HCT116 (cell line): ENCODE measurements around the gene CAPZB.

Experiments
- CBX3 ChIP-seq: IDR thresholded peaks from 2 replicates; pipeline ENCODE4 v1.6.1; 2012; ENCODE audit warnings: low read depth
- ELF1 ChIP-seq: IDR thresholded peaks from 2 replicates; pipeline ENCODE4 v1.6.1; 2012; ENCODE audit warnings: low read depth, borderline replicate concordance
- EZH2phosphoT487 ChIP-seq: fragments of 200-600 bp; IDR thresholded peaks from 2 replicates; pipeline ENCODE4 v1.6.1; 2018; ENCODE audit warnings: antibody characterized with exemption, borderline replicate concordance
- JUND ChIP-seq: IDR thresholded peaks from 2 replicates; pipeline ENCODE4 v1.6.1; 2012
- POLR2A ChIP-seq: IDR thresholded peaks from 2 replicates; pipeline ENCODE4 v1.7.0; 2011; ENCODE audit warnings: borderline replicate concordance; ENCODE audit not compliant: insufficient read depth, insufficient read length; ENCODE audit errors: extremely low read depth
- POLR2AphosphoS5 ChIP-seq: IDR thresholded peaks from 2 replicates; pipeline ENCODE4 v1.6.1; 2011; ENCODE audit warnings: mild to moderate bottlenecking, low read depth, low read length, moderate library complexity
- RAD21 ChIP-seq: IDR thresholded peaks from 2 replicates; pipeline ENCODE4 v1.6.1; 2012; ENCODE audit warnings: low read depth, mild to moderate bottlenecking
- TCF7L2 ChIP-seq: IDR thresholded peaks from 2 replicates; pipeline ENCODE4 v1.7.0; 2011; ENCODE audit warnings: borderline replicate concordance, inconsistent platforms; ENCODE audit not compliant: insufficient read depth, insufficient read length; ENCODE audit errors: extremely low read depth
- YY1 ChIP-seq: IDR thresholded peaks from 2 replicates; pipeline ENCODE4 v1.6.1; 2011; ENCODE audit warnings: low read length, low read depth, moderate library complexity, mild to moderate bottlenecking; ENCODE audit not compliant: insufficient replicate concordance; ENCODE audit errors: extremely low read depth
- ZFX ChIP-seq: fragments of 450-650 bp; IDR thresholded peaks from 2 replicates; pipeline ENCODE4 v1.6.1; 2017
- TF ChIP-seq, protein P1 (sequence below), 3 experiments: fragments of 200-600 bp in 1 of 3; sonication (generic) in 1 of 3; IDR thresholded peaks in 2 of 3; conservative IDR thresholded peaks in 1 of 3; 2 replicates each; pipeline ENCODE4 v1.5.1; 2012 to 2017; ENCODE audit warnings: low read depth in 2 of 3, low read length in 2 of 3, antibody characterized with exemption in 1 of 3, borderline replicate concordance in 1 of 3, control low read depth in 1 of 3, mild to moderate bottlenecking in 1 of 3, mixed read lengths in 1 of 3, mixed run types in 1 of 3, moderate library complexity in 1 of 3; ENCODE audit not compliant: insufficient read depth in 1 of 3
- TF ChIP-seq, protein P2 (sequence below): IDR thresholded peaks from 2 replicates; pipeline ENCODE4 v1.6.1; 2012; ENCODE audit warnings: low read depth
- TF ChIP-seq, protein P3 (sequence below): IDR thresholded peaks from 2 replicates; pipeline ENCODE4 v1.6.1; 2012

DNA sequence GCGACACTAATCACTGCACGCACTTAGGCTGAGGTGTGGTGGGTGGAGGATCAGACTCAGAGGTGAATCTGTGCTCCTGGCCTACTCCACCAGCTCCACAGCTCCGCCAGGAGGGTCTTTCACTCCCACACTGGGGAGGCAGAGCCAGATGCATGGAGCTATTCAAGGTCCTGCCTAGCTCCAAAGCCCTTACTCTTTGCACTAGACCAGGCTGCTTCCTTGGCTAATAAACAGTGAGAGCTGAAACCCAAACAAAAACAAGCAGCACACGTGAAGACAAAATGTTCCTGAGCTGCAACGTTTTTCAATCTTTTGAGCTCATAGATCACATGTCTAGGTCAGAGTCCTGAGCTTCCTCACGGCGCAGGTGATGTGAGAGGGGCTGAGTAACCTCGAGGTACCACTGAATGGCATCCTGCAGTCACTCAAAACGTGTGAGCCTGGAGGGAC lies 19.2 kb downstream of the CAPZB start:
- TF ChIP-seq, protein P1, sequence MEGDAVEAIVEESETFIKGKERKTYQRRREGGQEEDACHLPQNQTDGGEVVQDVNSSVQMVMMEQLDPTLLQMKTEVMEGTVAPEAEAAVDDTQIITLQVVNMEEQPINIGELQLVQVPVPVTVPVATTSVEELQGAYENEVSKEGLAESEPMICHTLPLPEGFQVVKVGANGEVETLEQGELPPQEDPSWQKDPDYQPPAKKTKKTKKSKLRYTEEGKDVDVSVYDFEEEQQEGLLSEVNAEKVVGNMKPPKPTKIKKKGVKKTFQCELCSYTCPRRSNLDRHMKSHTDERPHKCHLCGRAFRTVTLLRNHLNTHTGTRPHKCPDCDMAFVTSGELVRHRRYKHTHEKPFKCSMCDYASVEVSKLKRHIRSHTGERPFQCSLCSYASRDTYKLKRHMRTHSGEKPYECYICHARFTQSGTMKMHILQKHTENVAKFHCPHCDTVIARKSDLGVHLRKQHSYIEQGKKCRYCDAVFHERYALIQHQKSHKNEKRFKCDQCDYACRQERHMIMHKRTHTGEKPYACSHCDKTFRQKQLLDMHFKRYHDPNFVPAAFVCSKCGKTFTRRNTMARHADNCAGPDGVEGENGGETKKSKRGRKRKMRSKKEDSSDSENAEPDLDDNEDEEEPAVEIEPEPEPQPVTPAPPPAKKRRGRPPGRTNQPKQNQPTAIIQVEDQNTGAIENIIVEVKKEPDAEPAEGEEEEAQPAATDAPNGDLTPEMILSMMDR (IDR thresholded peaks at IDR 0.05 in 2 of 3, conservative IDR thresholded peaks at IDR 0.05 in 1 of 3; ENCODE audit: borderline replicate concordance in 1 of 3, insufficient read depth in 1 of 3, low read depth in 2 of 3, low read length in 2 of 3) = no peak
- TF ChIP-seq, protein P2, sequence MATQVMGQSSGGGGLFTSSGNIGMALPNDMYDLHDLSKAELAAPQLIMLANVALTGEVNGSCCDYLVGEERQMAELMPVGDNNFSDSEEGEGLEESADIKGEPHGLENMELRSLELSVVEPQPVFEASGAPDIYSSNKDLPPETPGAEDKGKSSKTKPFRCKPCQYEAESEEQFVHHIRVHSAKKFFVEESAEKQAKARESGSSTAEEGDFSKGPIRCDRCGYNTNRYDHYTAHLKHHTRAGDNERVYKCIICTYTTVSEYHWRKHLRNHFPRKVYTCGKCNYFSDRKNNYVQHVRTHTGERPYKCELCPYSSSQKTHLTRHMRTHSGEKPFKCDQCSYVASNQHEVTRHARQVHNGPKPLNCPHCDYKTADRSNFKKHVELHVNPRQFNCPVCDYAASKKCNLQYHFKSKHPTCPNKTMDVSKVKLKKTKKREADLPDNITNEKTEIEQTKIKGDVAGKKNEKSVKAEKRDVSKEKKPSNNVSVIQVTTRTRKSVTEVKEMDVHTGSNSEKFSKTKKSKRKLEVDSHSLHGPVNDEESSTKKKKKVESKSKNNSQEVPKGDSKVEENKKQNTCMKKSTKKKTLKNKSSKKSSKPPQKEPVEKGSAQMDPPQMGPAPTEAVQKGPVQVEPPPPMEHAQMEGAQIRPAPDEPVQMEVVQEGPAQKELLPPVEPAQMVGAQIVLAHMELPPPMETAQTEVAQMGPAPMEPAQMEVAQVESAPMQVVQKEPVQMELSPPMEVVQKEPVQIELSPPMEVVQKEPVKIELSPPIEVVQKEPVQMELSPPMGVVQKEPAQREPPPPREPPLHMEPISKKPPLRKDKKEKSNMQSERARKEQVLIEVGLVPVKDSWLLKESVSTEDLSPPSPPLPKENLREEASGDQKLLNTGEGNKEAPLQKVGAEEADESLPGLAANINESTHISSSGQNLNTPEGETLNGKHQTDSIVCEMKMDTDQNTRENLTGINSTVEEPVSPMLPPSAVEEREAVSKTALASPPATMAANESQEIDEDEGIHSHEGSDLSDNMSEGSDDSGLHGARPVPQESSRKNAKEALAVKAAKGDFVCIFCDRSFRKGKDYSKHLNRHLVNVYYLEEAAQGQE = no peak
- TF ChIP-seq TCF7L2 = no peak
- TF ChIP-seq JUND = no peak
- no peak for TF ChIP-seq CBX3
- no peak for TF ChIP-seq POLR2AphosphoS5
- no peak for TF ChIP-seq POLR2A
- TF ChIP-seq RAD21 = no peak
- no peak for TF ChIP-seq EZH2phosphoT487
- no peak for TF ChIP-seq ELF1
- TF ChIP-seq, protein P3, sequence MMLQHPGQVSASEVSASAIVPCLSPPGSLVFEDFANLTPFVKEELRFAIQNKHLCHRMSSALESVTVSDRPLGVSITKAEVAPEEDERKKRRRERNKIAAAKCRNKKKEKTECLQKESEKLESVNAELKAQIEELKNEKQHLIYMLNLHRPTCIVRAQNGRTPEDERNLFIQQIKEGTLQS = no peak
- TF ChIP-seq YY1 = no peak
- no peak for TF ChIP-seq ZFX
